Choroid plexus epithelial cell (primary cell): ENCODE measurements around the gene CYB5A.
A peak's percentile ranks its signal among the peaks of the same experiment; 100 is the strongest.

Experiments
- DNase-seq: peaks from one replicate; pipeline ENCODE4 v3.0.0-alpha.2; 2010; ENCODE audit warnings: low read depth
- H3K4me3 ChIP-seq: 2 replicates; pipeline ENCODE4 v1.5.1; 2011; ENCODE audit warnings: low read depth, mild to moderate bottlenecking, control low read depth, low read length, moderate library complexity
- CTCF ChIP-seq: conservative IDR thresholded peaks from 2 replicates; pipeline ENCODE4 v1.5.1; 2011; ENCODE audit warnings: low read depth, mild to moderate bottlenecking, control low read depth, inconsistent platforms, low read length, moderate library complexity

The CYB5A gene

GRCh38 chr18:74226156-74226555 lies 65.6 kb downstream of the CYB5A start:
- no peak overlapping the region for H3K4me3 ChIP-seq
- TF ChIP-seq CTCF, result no peak
- peak; percentile 44 for DNase-seq

GRCh38 chr18:74225193-74225840 lies 66.4 kb downstream of the CYB5A start:
- H3K4me3 ChIP-seq, result no peak overlapping the region
- no peak for TF ChIP-seq CTCF
- peak; percentile 73 for DNase-seq

GRCh38 chr18:74222710-74223494 lies 68.9 kb downstream of the CYB5A start:
- no peak for DNase-seq
- no peak overlapping the region for H3K4me3 ChIP-seq
- TF ChIP-seq CTCF, result no peak

GRCh38 chr18:74221081-74221480 lies 70.7 kb downstream of the CYB5A start:
- no peak for TF ChIP-seq CTCF
- no peak for DNase-seq
- H3K4me3 ChIP-seq, result no peak overlapping the region

GRCh38 chr18:74219056-74219455 lies 72.7 kb downstream of the CYB5A start:
- H3K4me3 ChIP-seq, result no peak overlapping the region
- DNase-seq, result peak; percentile 45
- TF ChIP-seq CTCF, result no peak

GRCh38 chr18:74217476-74218143 lies 74.2 kb downstream of the CYB5A start:
- no peak for DNase-seq
- no peak overlapping the region for H3K4me3 ChIP-seq
- TF ChIP-seq CTCF, result no peak
